ENCODE results near the gene GPSM1.

DNA sequence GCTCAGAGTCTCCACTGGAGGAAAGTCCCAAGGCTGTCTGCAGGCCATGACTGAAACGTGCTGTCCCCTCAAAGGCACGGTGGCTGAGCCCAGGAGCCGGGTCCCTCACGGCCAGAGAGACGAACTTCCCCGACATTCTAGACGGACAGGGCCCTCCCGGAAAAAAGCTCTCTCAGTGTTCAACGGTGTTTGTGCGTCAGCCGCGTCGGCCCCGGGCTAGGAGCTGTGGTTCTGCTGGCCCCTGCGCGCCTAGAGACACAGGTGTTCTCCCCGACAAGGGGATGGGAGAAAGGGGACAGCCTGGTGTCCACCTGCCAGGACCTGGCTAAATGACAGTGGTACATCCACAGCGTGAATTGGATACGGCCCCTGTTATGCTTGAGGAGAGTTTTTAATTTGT is 5.8 kb upstream of the GPSM1 start:
- TF ChIP-seq, protein P1, sequence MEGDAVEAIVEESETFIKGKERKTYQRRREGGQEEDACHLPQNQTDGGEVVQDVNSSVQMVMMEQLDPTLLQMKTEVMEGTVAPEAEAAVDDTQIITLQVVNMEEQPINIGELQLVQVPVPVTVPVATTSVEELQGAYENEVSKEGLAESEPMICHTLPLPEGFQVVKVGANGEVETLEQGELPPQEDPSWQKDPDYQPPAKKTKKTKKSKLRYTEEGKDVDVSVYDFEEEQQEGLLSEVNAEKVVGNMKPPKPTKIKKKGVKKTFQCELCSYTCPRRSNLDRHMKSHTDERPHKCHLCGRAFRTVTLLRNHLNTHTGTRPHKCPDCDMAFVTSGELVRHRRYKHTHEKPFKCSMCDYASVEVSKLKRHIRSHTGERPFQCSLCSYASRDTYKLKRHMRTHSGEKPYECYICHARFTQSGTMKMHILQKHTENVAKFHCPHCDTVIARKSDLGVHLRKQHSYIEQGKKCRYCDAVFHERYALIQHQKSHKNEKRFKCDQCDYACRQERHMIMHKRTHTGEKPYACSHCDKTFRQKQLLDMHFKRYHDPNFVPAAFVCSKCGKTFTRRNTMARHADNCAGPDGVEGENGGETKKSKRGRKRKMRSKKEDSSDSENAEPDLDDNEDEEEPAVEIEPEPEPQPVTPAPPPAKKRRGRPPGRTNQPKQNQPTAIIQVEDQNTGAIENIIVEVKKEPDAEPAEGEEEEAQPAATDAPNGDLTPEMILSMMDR (conservative IDR thresholded peaks at IDR 0.05) = no peak
- no peak for TF ChIP-seq ZFX (IDR thresholded peaks at IDR 0.05)

All from C4-2B (cell line).